ENCODE measurements around the gene SLC16A11.

- TF ChIP-seq EP300 (IDR thresholded peaks at IDR 0.05; ENCODE audit: low read depth) (no peak), POLR2AphosphoS5 (IDR thresholded peaks at IDR 0.05) (no peak), CTCF (IDR thresholded peaks at IDR 0.05) (no peak), POLR2A (IDR thresholded peaks at IDR 0.05) (peak; percentile 22)
These were observed at the start of gene SLC16A11 for GRCh38 chr17:7043497-7044198.
